H1 (cell line): ENCODE data around the gene MPHOSPH8. TPM values are rescaled to one million over a fixed set of nuclear protein-coding genes. Genes with fewer than 3 reads are reported as not detected.

Experiments
- CHD1 ChIP-seq: IDR thresholded peaks from 2 replicates; pipeline ENCODE4 v1.6.1; 2012; ENCODE audit warnings: low read depth, low read length, improper control_type of control experiment
- TAF1 ChIP-seq: IDR thresholded peaks from 2 replicates; pipeline ENCODE4 v1.6.1; 2011; ENCODE audit warnings: mild to moderate bottlenecking, low read depth, low read length
- polyA plus RNA-seq, 7 experiments: library from polyadenylated mRNA; depleted of rRNA in 3 of 7; stranded (reverse) in 5 of 7; unstranded in 2 of 7; fragments of >200 nt in 5 of 7; fragments of 200-250 nt in 2 of 7; gene quantifications; 1 replicate in 5 of 7; 2 replicates in 1 of 7; 4 replicates in 1 of 7; pipeline versions ENCODE4 v1.2.1 to v1.2.3, GENCODE V29; 2011 to 2013; ENCODE audit warnings: missing spikeins in 2 of 7, mixed read lengths in 2 of 7
- total RNA-seq: library from RNA; stranded (reverse); fragmentation: NEBNext Ultra II Directional; extraction: Animal tissue kit (Norgen Biotek cat#: 25700); gene quantifications from 2 replicates; pipeline ENCODE4 v1.2.1, GENCODE V29; 2021

Gene MPHOSPH8
- total and polyA plus RNA-seq, 2 of the 8 experiments (the other 6 are each of a cell fraction or from before 2014, with no cell fraction given), result 8.3 to 20.5 TPM

DNA sequence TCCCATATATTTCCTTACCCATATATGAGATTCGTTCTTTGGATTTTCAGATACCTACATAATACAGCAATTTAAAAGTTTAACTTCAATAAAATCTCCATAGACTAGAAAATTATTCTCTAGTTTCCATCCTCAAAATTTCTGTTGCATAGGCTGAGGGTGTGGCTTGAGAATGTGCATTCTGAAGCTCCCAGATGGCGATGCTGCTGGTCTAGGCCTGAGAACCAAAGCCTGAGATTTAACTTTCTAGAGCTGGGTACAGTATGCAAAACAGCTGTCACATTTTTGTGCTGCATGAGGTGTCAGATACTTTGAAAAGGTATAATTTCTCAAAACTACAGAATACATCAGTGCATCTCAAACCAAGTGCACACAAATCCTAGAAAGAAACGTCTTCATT lies 42.7 kb downstream of the MPHOSPH8 start (continued):
- TF ChIP-seq CHD1 (no peak), TAF1 (no peak)
- TF ChIP-seq, all 59 proteins: peak for 0
